Loucy (cell line): ENCODE results near the gene SPATA32.

Experiments
- H2AFZ ChIP-seq: fragments of 200-600 bp; sonication (generic); 2 replicates; pipeline ENCODE4 v1.6.0; 2016; ENCODE audit warnings: antibody characterized with exemption, mild to moderate bottlenecking, low read length, moderate library complexity
- H3F3A ChIP-seq: fragments of 200-600 bp; 2 replicates; pipeline ENCODE4 v1.6.0; 2016; ENCODE audit warnings: antibody characterized with exemption, low read depth, mild to moderate bottlenecking
- H3K27me3 ChIP-seq: fragments of 200-600 bp; sonication (generic); 2 replicates; pipeline ENCODE4 v1.6.1; 2014; ENCODE audit warnings: low read length, mild to moderate bottlenecking; ENCODE audit not compliant: insufficient read depth, poor library complexity, severe bottlenecking
- H3K36me3 ChIP-seq: fragments of 200-600 bp; sonication (generic); 2 replicates; pipeline ENCODE4 v1.6.1; 2016; ENCODE audit warnings: low read length; ENCODE audit not compliant: insufficient read depth
- H3K4me1 ChIP-seq: fragments of 200-600 bp; sonication (generic); 2 replicates; pipeline ENCODE4 v1.5.1; 2014; ENCODE audit warnings: low read length, mild to moderate bottlenecking; ENCODE audit not compliant: insufficient read depth, poor library complexity, severe bottlenecking
- H3K4me2 ChIP-seq: fragments of 200-600 bp; sonication (generic); 2 replicates; pipeline ENCODE4 v1.6.0; 2014; ENCODE audit warnings: antibody characterized with exemption, low read length, low read depth, mild to moderate bottlenecking; ENCODE audit not compliant: poor library complexity, severe bottlenecking
- H3K4me3 ChIP-seq: fragments of 200-600 bp; sonication (generic); 2 replicates; pipeline ENCODE4 v1.5.1; 2014; ENCODE audit warnings: low read length, mild to moderate bottlenecking, mixed read lengths; ENCODE audit not compliant: poor library complexity, severe bottlenecking
- H3K79me2 ChIP-seq: fragments of 200-600 bp; sonication (generic); 2 replicates; pipeline ENCODE4 v1.6.1; 2014; ENCODE audit warnings: low read length; ENCODE audit not compliant: insufficient read depth
- H3K9ac ChIP-seq: fragments of 200-600 bp; sonication (generic); 2 replicates; pipeline ENCODE4 v1.6.0; 2014; ENCODE audit warnings: mild to moderate bottlenecking, low read depth, low read length, moderate library complexity; ENCODE audit not compliant: poor library complexity, severe bottlenecking
- H3K9me2 ChIP-seq: fragments of 200-600 bp; sonication (generic); replicated peaks from 2 replicates; pipeline ENCODE4 v1.6.1; 2016; ENCODE audit warnings: low read depth, low read length, mixed read lengths
- H3K9me3 ChIP-seq: fragments of 200-600 bp; sonication (generic); 2 replicates; pipeline ENCODE4 v1.6.1; 2014; ENCODE audit warnings: mild to moderate bottlenecking, antibody characterized with exemption, low read length, low read depth; ENCODE audit not compliant: insufficient read depth
- H4K20me1 ChIP-seq: fragments of 200-600 bp; sonication (generic); 2 replicates; pipeline ENCODE4 v1.6.0; 2014; ENCODE audit warnings: antibody characterized with exemption, low read length, mild to moderate bottlenecking; ENCODE audit not compliant: insufficient read depth, poor library complexity, severe bottlenecking
- EZH2phosphoT487 ChIP-seq: fragments of 200-600 bp; IDR thresholded peaks from 2 replicates; pipeline ENCODE4 v1.6.1; 2018; ENCODE audit warnings: antibody characterized with exemption, mild to moderate bottlenecking, moderate library complexity, borderline replicate concordance
- TF ChIP-seq, protein P1 (sequence below): fragments of 200-600 bp; sonication (generic); conservative IDR thresholded peaks from 2 replicates; pipeline ENCODE4 v1.5.1; 2014; ENCODE audit warnings: mild to moderate bottlenecking, antibody characterized with exemption, low read length

Gene SPATA32

GRCh38 chr17:45222289-45222995 lies 39.5 kb downstream of the SPATA32 start:
- Histone ChIP-seq H3K9ac (peak overlapping the region; percentile 99), H3K9me3 (no peaks in the 10 kb centered on the region)

GRCh38 chr17:45222014-45222288 lies 39.9 kb downstream of the SPATA32 start:
- H3K79me2 ChIP-seq: peaks cover 78% of the 10 kb centered on the region
- H3K27me3 ChIP-seq: no peaks in the 10 kb centered on the region
- H3K9ac ChIP-seq: peak overlapping the region; percentile 99
- peak overlapping the region; percentile 87 for H3K4me2 ChIP-seq
- peak overlapping the region; percentile 87 for H3K4me3 ChIP-seq
- H3K9me3 ChIP-seq: no peaks in the 10 kb centered on the region
- no peaks in the 10 kb centered on the region for H3K9me2 ChIP-seq
- peaks cover 21% of the 10 kb centered on the region for H4K20me1 ChIP-seq
- peaks cover 15% of the 10 kb centered on the region for H3F3A ChIP-seq
- H3K36me3 ChIP-seq: no peaks in the 10 kb centered on the region
- H3K4me1 ChIP-seq: peaks cover 53% of the 10 kb centered on the region
- H2AFZ ChIP-seq: no peak overlapping the region
- TF ChIP-seq EZH2phosphoT487: no peak
- TF ChIP-seq, protein P1, sequence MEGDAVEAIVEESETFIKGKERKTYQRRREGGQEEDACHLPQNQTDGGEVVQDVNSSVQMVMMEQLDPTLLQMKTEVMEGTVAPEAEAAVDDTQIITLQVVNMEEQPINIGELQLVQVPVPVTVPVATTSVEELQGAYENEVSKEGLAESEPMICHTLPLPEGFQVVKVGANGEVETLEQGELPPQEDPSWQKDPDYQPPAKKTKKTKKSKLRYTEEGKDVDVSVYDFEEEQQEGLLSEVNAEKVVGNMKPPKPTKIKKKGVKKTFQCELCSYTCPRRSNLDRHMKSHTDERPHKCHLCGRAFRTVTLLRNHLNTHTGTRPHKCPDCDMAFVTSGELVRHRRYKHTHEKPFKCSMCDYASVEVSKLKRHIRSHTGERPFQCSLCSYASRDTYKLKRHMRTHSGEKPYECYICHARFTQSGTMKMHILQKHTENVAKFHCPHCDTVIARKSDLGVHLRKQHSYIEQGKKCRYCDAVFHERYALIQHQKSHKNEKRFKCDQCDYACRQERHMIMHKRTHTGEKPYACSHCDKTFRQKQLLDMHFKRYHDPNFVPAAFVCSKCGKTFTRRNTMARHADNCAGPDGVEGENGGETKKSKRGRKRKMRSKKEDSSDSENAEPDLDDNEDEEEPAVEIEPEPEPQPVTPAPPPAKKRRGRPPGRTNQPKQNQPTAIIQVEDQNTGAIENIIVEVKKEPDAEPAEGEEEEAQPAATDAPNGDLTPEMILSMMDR: no peak

More at GRCh38 chr17:45222289-45222995, 39.5 kb downstream of the SPATA32 start:
- H3K27me3 ChIP-seq: no peaks in the 10 kb centered on the region
- H4K20me1 ChIP-seq: peaks cover 21% of the 10 kb centered on the region
- H3K4me3 ChIP-seq: peak overlapping the region; percentile 87
- H3K4me2 ChIP-seq: peak overlapping the region; percentile 87
- H2AFZ ChIP-seq: no peak overlapping the region
- peaks cover 83% of the 10 kb centered on the region for H3K79me2 ChIP-seq
- TF ChIP-seq, protein P1: no peak
- TF ChIP-seq EZH2phosphoT487: no peak
- peaks cover 58% of the 10 kb centered on the region for H3K4me1 ChIP-seq
- peaks cover 15% of the 10 kb centered on the region for H3F3A ChIP-seq
- H3K9me2 ChIP-seq: no peaks in the 10 kb centered on the region
- no peaks in the 10 kb centered on the region for H3K36me3 ChIP-seq

GRCh38 chr17:45221081-45222013 lies 40.5 kb downstream of the SPATA32 start, which contains the start of gene FMNL1:
FMNL1 (plus strand) TSS chr17:45221885; CDS start chr17:45222125, 240 bp downstream.
- Histone ChIP-seq H3K9ac (peak within 1 kb of the TSS; percentile 99), H4K20me1 (peaks cover 21% of the 10 kb centered on the region), H3K4me2 (peak within 1 kb of the TSS; percentile 95), H3K9me2 (no peaks in the 10 kb centered on the region), H3K79me2 (peaks cover 72% of the 10 kb centered on the region), H3K9me3 (no peaks in the 10 kb centered on the region), H3K4me3 (peak within 1 kb of the TSS; percentile 87), H3K36me3 (no peaks in the 10 kb centered on the region), H3K27me3 (no peaks in the 10 kb centered on the region), H3F3A (peaks cover 15% of the 10 kb centered on the region), H3K4me1 (peaks cover 47% of the 10 kb centered on the region), H2AFZ (no peak within 1 kb of the TSS)
- no peak for TF ChIP-seq EZH2phosphoT487
- TF ChIP-seq, protein P1: no peak
